Upper lobe of left lung (tissue), 6 donors: ENCODE results near the gene NRP1. TPM values are rescaled to one million over a fixed set of nuclear protein-coding genes. Genes with fewer than 3 reads are reported as not detected.

Source experiments
- ATAC-seq, 2 donors: fragments of 200-7000 bp; cut with Tn5 transposase; one replicate each; pipeline ENCODE4 v1.9.1; 2022; ENCODE audit warnings: mild to moderate bottlenecking in 2 of 2, moderate library complexity in 2 of 2; ENCODE audit not compliant: low FRiP score in 2 of 2
- DNase-seq, 2 donors: peaks; one replicate each; pipeline ENCODE4 v3.0.0-alpha.2; 2019 to 2020
- H3K27ac ChIP-seq, 4 donors: fragments of 200-600 bp; sonication (generic); one replicate each; pipeline ENCODE4 v1.5.1; 2016 to 2019
- H3K27me3 ChIP-seq, 4 donors: fragments of 200-600 bp; sonication (generic); one replicate each; pipeline ENCODE4 v1.5.1; 2017 to 2019
- H3K36me3 ChIP-seq, 4 donors: fragments of 200-600 bp; sonication (generic); one replicate each; pipeline ENCODE4 v1.5.1; 2016 to 2019
- H3K4me1 ChIP-seq, 4 donors: fragments of 200-600 bp; sonication (generic); one replicate each; pipeline ENCODE4 v1.5.1; 2018 to 2019
- H3K4me3 ChIP-seq, 4 donors: fragments of 200-600 bp; sonication (generic); one replicate each; pipeline ENCODE4 v1.5.1; 2017 to 2019; ENCODE audit warnings: mild to moderate bottlenecking in 2 of 4, moderate library complexity in 1 of 4
- H3K9me3 ChIP-seq, 4 donors: fragments of 200-600 bp; sonication (generic); one replicate each; pipeline ENCODE4 v1.5.1; 2018 to 2019
- EP300 ChIP-seq, 4 donors: sonication (generic); formaldehyde crosslinking; IDR thresholded peaks; one replicate each; pipeline ENCODE4 v1.5.1; 2017; ENCODE audit warnings: antibody characterized with exemption in 4 of 4, control low read depth in 2 of 4
- POLR2A ChIP-seq, 4 donors: fragments of 450-650 bp; IDR thresholded peaks; one replicate each; pipeline ENCODE4 v1.5.1; 2016 to 2017; ENCODE audit warnings: antibody characterized with exemption in 4 of 4, mild to moderate bottlenecking in 2 of 4
- POLR2AphosphoS5 ChIP-seq, 2 donors: sonication (generic); formaldehyde crosslinking; IDR thresholded peaks; one replicate each; pipeline ENCODE4 v1.5.1; 2017; ENCODE audit warnings: antibody characterized with exemption in 2 of 2
- WGBS, 2 donors: methylation state at CpG; one replicate each; pipeline ENCODE4 v1.1.5; 2017 to 2018; 5-methylcytosine and 5-hydroxymethylcytosine counted together
- small RNA-seq, 4 donors: library from RNA; depleted of rRNA; stranded (forward); fragments of <200 nt; gene quantifications; one replicate each; pipeline ENCODE3, GENCODE V24; 2016
- total RNA-seq, 6 donors: library from RNA; depleted of rRNA in 4 of 6; stranded (reverse); fragments of >200 nt in 4 of 6; gene quantifications; one replicate each; pipeline versions ENCODE4 v1.1.0 to v1.2.1, GENCODE V29; 2016 to 2021
- TF ChIP-seq, protein P1 (sequence below), 6 experiments: fragments of 450-650 bp in 4 of 6; fragments of 200-600 bp in 2 of 6; sonication (generic) in 2 of 6; IDR thresholded peaks; one replicate each; pipeline ENCODE4 v1.5.1; 2016 to 2019; ENCODE audit warnings: antibody characterized with exemption in 6 of 6
- donor health status: DM: no; HTN: no; CAD: no; lungs with moderate emphysema.
- donor health status: DM: no; HTN: yes; CAD: no; lungs with severe emphysema.

The NRP1 gene
- total RNA-seq, 6 donors from 2014 or later: 48.5 to 136 (median 64.1) TPM

DNA sequence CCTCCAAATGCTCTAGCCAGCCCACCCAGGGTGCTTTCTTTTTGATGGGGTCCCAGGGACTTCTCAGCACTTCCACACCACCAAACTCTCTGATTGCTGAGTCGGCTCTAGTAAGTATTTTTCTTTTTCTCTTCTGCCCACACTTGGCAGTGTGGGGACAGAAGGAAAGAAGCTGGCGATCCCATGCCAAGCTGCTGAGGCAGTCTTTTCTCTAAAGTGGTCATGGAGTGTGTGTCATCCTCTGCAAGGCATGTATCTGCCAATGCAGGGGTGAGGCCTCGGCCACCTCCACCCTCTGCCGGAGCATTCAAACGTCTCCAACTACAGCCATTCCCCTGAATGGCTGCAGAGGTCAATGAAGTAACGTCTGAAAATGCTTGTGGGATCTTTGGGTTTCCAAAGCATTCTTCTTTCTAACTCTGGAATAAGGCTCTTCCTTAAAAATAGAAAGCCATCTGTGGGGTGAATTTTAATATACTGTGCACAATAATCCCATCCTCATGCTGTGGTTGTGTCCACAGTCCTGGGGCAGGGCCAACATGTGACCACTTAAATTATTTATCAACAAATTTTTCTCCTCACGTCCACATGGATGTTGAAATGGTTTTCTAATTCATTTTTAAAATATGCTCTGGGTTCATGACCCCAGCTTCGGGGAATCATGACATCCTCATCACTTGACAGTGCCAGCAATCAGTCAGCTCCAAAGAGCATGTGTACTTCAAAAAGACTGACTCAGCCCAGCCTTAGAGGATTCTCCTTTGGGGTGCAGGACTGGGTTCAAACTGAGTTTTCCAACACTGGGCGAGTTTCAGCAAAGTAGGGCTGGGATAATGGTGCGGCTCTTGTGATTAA is 205.1 kb downstream of the NRP1 start:
- peak; percentile 35 to 92 for ATAC-seq
- no peaks in the 10 kb centered on the region for H3K27me3 ChIP-seq
- no peak overlapping the region for H3K4me3 ChIP-seq
- peaks cover 18 to 44% (median 28%) of the 10 kb centered on the region in 4 donors for H3K4me1 ChIP-seq
- no peak for DNase-seq
- WGBS, 2 donors: 68 to 69% methylated on average over 7 to 10 of the region's 10 CpGs
- TF ChIP-seq POLR2A (IDR thresholded peaks at IDR 0.05): no peak
- no peak for TF ChIP-seq EP300 (IDR thresholded peaks at IDR 0.05)
- TF ChIP-seq POLR2AphosphoS5 (IDR thresholded peaks at IDR 0.05): no peak
- TF ChIP-seq, protein P1, sequence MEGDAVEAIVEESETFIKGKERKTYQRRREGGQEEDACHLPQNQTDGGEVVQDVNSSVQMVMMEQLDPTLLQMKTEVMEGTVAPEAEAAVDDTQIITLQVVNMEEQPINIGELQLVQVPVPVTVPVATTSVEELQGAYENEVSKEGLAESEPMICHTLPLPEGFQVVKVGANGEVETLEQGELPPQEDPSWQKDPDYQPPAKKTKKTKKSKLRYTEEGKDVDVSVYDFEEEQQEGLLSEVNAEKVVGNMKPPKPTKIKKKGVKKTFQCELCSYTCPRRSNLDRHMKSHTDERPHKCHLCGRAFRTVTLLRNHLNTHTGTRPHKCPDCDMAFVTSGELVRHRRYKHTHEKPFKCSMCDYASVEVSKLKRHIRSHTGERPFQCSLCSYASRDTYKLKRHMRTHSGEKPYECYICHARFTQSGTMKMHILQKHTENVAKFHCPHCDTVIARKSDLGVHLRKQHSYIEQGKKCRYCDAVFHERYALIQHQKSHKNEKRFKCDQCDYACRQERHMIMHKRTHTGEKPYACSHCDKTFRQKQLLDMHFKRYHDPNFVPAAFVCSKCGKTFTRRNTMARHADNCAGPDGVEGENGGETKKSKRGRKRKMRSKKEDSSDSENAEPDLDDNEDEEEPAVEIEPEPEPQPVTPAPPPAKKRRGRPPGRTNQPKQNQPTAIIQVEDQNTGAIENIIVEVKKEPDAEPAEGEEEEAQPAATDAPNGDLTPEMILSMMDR (IDR thresholded peaks at IDR 0.05): no peak
- no peaks in the 10 kb centered on the region for H3K36me3 ChIP-seq
- H3K27ac ChIP-seq: peak overlapping the region in 2 of 4 donors; percentile 17 to 21
- no peaks in the 10 kb centered on the region for H3K9me3 ChIP-seq

DNA sequence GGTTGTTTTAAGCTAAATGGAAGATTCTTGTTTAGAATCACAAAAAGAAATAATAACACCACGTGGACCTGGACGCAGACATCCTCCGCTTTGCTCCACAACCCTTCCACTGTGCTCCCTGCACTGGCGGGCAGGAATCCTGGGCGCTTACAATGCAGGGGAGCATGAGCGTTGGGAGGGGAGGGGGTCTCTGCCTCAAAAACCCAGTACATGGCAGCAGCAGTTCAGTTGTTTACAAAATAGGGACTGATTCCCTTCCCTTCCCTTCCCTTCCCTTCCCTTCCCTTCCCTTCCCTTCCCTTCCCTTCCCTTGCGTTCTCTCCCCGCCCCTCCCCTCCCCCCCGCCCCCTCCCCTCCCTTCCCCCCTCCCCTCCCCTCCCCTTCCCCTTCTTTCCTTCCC is 206.8 kb downstream of the NRP1 start:
- no peak overlapping the region for H3K4me3 ChIP-seq
- peaks cover 11 to 42% (median 28%) of the 10 kb centered on the region in 4 donors for H3K4me1 ChIP-seq
- DNase-seq (no peak), ATAC-seq (no peak)
- peak overlapping the region in 2 of 4 donors; percentile 78 to 81 for H3K27ac ChIP-seq
- no peaks in the 10 kb centered on the region for H3K9me3 ChIP-seq
- TF ChIP-seq, protein P1 (IDR thresholded peaks at IDR 0.05): no peak
- no peak for TF ChIP-seq EP300 (IDR thresholded peaks at IDR 0.05)
- no peak for TF ChIP-seq POLR2A (IDR thresholded peaks at IDR 0.05)
- no peak for TF ChIP-seq POLR2AphosphoS5 (IDR thresholded peaks at IDR 0.05)
- no peaks in the 10 kb centered on the region for H3K36me3 ChIP-seq
- WGBS, 2 donors: 82 to 96% methylated on average over 6 to 9 of the region's 9 CpGs
- no peaks in the 10 kb centered on the region for H3K27me3 ChIP-seq

Small RNA genes lying within 50 kb of the gene (small RNA-seq; reads per million reads assigned to genes)
- gene AL353600.1 (0 reads per million in 4 donors), gene RN7SL398P (0 reads per million in 4 donors)
